Esophagus muscularis mucosa (tissue), 4 donors: ENCODE results near the gene PC. TPM values are rescaled to one million over a fixed set of nuclear protein-coding genes. Genes with fewer than 3 reads are reported as not detected.
A peak's percentile ranks its signal among the peaks of the same experiment; 100 is the strongest.

Source experiments
- DNase-seq: peaks from one replicate; pipeline ENCODE4 v3.0.0-alpha.2; 2017; ENCODE audit errors: extremely low spot score
- H3K27ac ChIP-seq, 4 donors: fragments of 200-600 bp; sonication (generic); replicated peaks in 1 of 4; 1 replicate in 3 of 4; 2 replicates in 1 of 4; pipeline ENCODE4 v1.5.1; 2016 to 2019; ENCODE audit warnings: mild to moderate bottlenecking in 1 of 4
- H3K27me3 ChIP-seq, 4 donors: fragments of 200-600 bp; sonication (generic); one replicate each; pipeline versions ENCODE4 v1.5.1 to v1.6.0; 2016 to 2019
- H3K36me3 ChIP-seq, 4 donors: fragments of 200-600 bp; sonication (generic); one replicate each; pipeline ENCODE4 v1.5.1; 2016 to 2019
- H3K4me1 ChIP-seq, 4 donors: fragments of 200-600 bp; sonication (generic); one replicate each; pipeline ENCODE4 v1.5.1; 2016 to 2019
- H3K4me3 ChIP-seq, 4 donors: fragments of 200-600 bp; sonication (generic); 1 replicate in 2 of 4; 2 replicates in 2 of 4; pipeline ENCODE4 v1.5.1; 2016 to 2019; ENCODE audit warnings: mild to moderate bottlenecking in 4 of 4, moderate library complexity in 1 of 4
- H3K9me3 ChIP-seq, 4 donors: fragments of 200-600 bp; sonication (generic); 1 replicate in 3 of 4; 2 replicates in 1 of 4; pipeline ENCODE4 v1.5.1; 2016 to 2019
- EP300 ChIP-seq: sonication (generic); formaldehyde crosslinking; IDR thresholded peaks from one replicate; pipeline ENCODE4 v1.6.1; 2017; ENCODE audit warnings: antibody characterized with exemption
- POLR2A ChIP-seq: fragments of 450-650 bp; IDR thresholded peaks from one replicate; pipeline ENCODE4 v1.6.1; 2017; ENCODE audit warnings: antibody characterized with exemption, moderate library complexity, mild to moderate bottlenecking, low read depth
- POLR2AphosphoS5 ChIP-seq, 2 donors: sonication (generic); formaldehyde crosslinking; IDR thresholded peaks; one replicate each; pipeline ENCODE4 v1.6.1; 2017; ENCODE audit warnings: antibody characterized with exemption in 2 of 2
- WGBS: methylation state at CpG from one replicate; pipeline ENCODE4 v1.1.5; 2018; 5-methylcytosine and 5-hydroxymethylcytosine counted together
- intact Hi-C: fragments of 100-400 bp; cut with DNase I; formaldehyde crosslinking; loops from one replicate; pipeline ENCODE4 v1.15.1; 2023
- total RNA-seq, 4 donors: library from RNA; depleted of rRNA; stranded (reverse); fragments of >200 nt; gene quantifications; one replicate each; pipeline versions ENCODE4 v1.1.0 to v1.2.1, GENCODE V29; 2016
- TF ChIP-seq, protein P1 (sequence below), 3 experiments: fragments of 200-600 bp in 2 of 3; fragments of 450-650 bp in 1 of 3; sonication (generic) in 2 of 3; IDR thresholded peaks; one replicate each; pipeline ENCODE4 v1.5.1; 2017 to 2019; ENCODE audit warnings: antibody characterized with exemption in 3 of 3, mild to moderate bottlenecking in 2 of 3, moderate library complexity in 1 of 3

The PC gene
- total RNA-seq, 4 donors from 2014 or later = 2.1 to 5.5 (median 5.1) TPM

- intact Hi-C loops = no loop called here
- WGBS = 76% methylated on average over 3 of the region's 3 CpGs
Observed at GRCh38 chr11:66918741-66919140, 39.4 kb downstream of the PC start.

GRCh38 chr11:66915866-66916265 lies 42.3 kb downstream of the PC start:
- no peaks in the 10 kb centered on the region for H3K27me3 ChIP-seq
- 81% methylated on average over 7 of the region's 7 CpGs for WGBS
- TF ChIP-seq, protein P1, sequence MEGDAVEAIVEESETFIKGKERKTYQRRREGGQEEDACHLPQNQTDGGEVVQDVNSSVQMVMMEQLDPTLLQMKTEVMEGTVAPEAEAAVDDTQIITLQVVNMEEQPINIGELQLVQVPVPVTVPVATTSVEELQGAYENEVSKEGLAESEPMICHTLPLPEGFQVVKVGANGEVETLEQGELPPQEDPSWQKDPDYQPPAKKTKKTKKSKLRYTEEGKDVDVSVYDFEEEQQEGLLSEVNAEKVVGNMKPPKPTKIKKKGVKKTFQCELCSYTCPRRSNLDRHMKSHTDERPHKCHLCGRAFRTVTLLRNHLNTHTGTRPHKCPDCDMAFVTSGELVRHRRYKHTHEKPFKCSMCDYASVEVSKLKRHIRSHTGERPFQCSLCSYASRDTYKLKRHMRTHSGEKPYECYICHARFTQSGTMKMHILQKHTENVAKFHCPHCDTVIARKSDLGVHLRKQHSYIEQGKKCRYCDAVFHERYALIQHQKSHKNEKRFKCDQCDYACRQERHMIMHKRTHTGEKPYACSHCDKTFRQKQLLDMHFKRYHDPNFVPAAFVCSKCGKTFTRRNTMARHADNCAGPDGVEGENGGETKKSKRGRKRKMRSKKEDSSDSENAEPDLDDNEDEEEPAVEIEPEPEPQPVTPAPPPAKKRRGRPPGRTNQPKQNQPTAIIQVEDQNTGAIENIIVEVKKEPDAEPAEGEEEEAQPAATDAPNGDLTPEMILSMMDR (IDR thresholded peaks at IDR 0.05) = no peak
- TF ChIP-seq EP300 = no peak
- no peak for TF ChIP-seq POLR2A
- no peak for TF ChIP-seq POLR2AphosphoS5 (IDR thresholded peaks at IDR 0.05)
- no peaks in the 10 kb centered on the region for H3K9me3 ChIP-seq
- H3K4me3 ChIP-seq = no peak overlapping the region
- H3K27ac ChIP-seq = peak overlapping the region in 1 of 4 donors; percentile 10
- no peaks in the 10 kb centered on the region for H3K36me3 ChIP-seq
- intact Hi-C loops = no loop called here
- H3K4me1 ChIP-seq = peaks cover 0 to 6% (median 0%) of the 10 kb centered on the region in 4 donors
- no peak for DNase-seq

More at GRCh38 chr11:66918741-66919140, 39.4 kb downstream of the PC start:
- H3K27me3 ChIP-seq = no peaks in the 10 kb centered on the region
- peaks cover 0 to 6% (median 0%) of the 10 kb centered on the region in 4 donors for H3K4me1 ChIP-seq
- DNase-seq = no peak
- H3K27ac ChIP-seq = no peak overlapping the region
- no peak for TF ChIP-seq EP300
- TF ChIP-seq POLR2AphosphoS5 (IDR thresholded peaks at IDR 0.05) = no peak
- TF ChIP-seq POLR2A = no peak
- no peaks in the 10 kb centered on the region for H3K9me3 ChIP-seq
- H3K36me3 ChIP-seq = no peaks in the 10 kb centered on the region
- H3K4me3 ChIP-seq = no peak overlapping the region

GRCh38 chr11:66915046-66915832 lies 42.9 kb downstream of the PC start:
- DNase-seq = no peak
- Histone ChIP-seq H3K27me3 (no peaks in the 10 kb centered on the region), H3K36me3 (no peaks in the 10 kb centered on the region), H3K27ac (peak overlapping the region in 1 of 4 donors; percentile 10), H3K9me3 (no peaks in the 10 kb centered on the region), H3K4me3 (no peak overlapping the region), H3K4me1 (peaks cover 0 to 6% (median 0%) of the 10 kb centered on the region in 4 donors)
- intact Hi-C loops = no loop called here
- WGBS = 96% methylated on average over 10 of the region's 14 CpGs
- TF ChIP-seq POLR2A = no peak
- TF ChIP-seq EP300 = no peak
- TF ChIP-seq, protein P1 (IDR thresholded peaks at IDR 0.05) = no peak
- no peak for TF ChIP-seq POLR2AphosphoS5 (IDR thresholded peaks at IDR 0.05)

DNA sequence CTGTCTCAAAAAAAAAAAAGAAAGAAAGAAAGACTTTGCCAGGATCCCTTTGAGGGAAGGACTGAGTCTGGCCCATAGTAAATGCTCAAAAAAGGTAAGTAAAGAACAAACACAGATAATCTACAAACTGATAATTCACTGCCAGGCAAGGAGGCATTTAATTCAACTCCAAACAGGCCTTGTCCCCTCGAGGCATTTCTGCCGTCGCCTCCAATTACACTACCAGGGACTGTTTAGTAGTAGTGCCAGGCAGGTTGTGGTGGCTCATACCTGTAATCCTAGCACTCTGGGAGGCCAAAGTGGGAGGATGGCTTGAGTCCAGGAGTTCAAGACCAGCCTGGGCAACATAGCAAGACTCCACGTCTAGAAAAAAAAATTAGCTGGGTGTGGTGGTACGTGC lies 43.7 kb downstream of the PC start:
- TF ChIP-seq POLR2AphosphoS5 (IDR thresholded peaks at IDR 0.05) (no peak), POLR2A (no peak), EP300 (no peak)
- TF ChIP-seq, protein P1 (IDR thresholded peaks at IDR 0.05) = no peak
- Histone ChIP-seq H3K36me3 (no peaks in the 10 kb centered on the region), H3K9me3 (no peaks in the 10 kb centered on the region), H3K27ac (no peak overlapping the region), H3K27me3 (no peaks in the 10 kb centered on the region), H3K4me3 (no peak overlapping the region), H3K4me1 (peaks cover 0 to 6% (median 0%) of the 10 kb centered on the region in 4 donors)
- WGBS = 90% methylated on average over 5 of the region's 5 CpGs
- intact Hi-C loops = no loop called here
- no peak for DNase-seq

DNA sequence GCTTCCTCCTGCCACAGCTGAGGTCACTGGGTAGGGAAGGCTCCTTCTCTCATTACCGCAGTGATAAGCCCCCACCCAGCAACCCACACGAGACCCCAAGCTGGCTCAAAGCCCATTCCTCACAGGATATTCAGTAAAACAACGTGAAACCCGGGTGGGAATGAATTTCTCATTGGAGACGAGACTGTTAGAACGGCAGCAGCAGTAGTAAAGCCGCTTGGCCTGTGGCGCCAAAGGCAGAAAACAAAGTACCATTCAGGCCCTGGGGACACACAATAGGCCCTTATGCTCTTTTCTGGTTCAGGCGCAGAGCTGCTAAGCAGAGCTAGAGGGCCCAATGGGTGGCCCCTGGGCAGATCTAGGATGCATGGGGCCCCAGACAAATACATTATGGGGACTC lies 45.3 kb downstream of the PC start:
- intact Hi-C loops = no loop called here
- H3K4me3 ChIP-seq = no peak overlapping the region
- no peak for DNase-seq
- H3K9me3 ChIP-seq = no peaks in the 10 kb centered on the region
- 67% methylated on average over 9 of the region's 9 CpGs for WGBS
- peak overlapping the region in 2 of 4 donors; percentile 8 to 31 for H3K27ac ChIP-seq
- H3K4me1 ChIP-seq = peaks cover 0 to 13% (median under 1%) of the 10 kb centered on the region in 4 donors
- no peaks in the 10 kb centered on the region for H3K36me3 ChIP-seq
- TF ChIP-seq, protein P1 (IDR thresholded peaks at IDR 0.05) = no peak
- TF ChIP-seq POLR2AphosphoS5 (IDR thresholded peaks at IDR 0.05) (no peak), EP300 (no peak), POLR2A (no peak)
- H3K27me3 ChIP-seq = no peaks in the 10 kb centered on the region
